ENCODE results near the gene PIEZO1. TPM values are rescaled to one million over a fixed set of nuclear protein-coding genes. Genes with fewer than 3 reads are reported as not detected.

The PIEZO1 gene
- total RNA-seq, 1 experiment from 2014 or later = 71.1 TPM

DNA sequence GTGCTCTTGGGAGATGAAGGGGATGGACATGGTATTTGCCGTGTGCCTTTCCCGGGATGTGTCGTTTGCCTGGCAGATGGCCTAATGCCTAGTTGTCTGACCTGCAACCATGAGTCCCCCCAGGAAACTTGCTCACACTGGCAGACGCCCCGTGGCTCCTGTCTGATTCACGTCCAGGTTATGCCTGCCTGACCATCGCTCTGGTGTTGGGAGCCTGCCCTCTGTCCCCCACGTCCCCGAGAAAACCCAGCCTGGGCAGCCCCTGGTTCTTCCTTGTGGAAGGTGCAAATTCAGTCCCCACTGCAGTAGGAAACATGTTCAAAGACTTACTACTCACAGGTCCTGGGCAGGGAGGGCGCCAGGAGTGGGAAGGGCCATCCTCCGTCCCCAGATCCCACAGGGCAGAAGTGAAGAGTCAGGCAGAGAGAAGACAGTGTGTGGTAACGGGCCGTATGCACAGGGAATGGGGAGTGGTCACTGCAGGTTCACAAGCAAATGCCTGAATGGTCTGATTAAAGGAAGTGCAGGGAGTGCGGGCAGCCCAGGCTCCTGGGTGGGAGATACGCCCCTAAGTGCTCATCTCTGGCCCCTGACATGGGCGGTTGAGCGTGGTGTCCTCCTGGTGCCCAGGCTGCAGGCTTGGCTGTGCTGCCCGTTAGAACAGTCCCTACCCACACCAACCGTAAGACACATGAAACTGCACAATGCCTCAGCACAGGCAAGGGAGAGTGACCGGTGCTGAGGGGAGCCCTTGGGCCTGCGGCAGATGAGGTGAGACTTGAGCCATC is 94.5 kb downstream of the PIEZO1 start:
- Mint-ChIP-seq H3K4me3 (no peak overlapping the region), H3K9me3 (no peaks in the 10 kb centered on the region), H3K4me1 (peaks cover 12 to 18% of the 10 kb centered on the region in 2 experiments), H3K36me3 (ENCODE audit: insufficient read depth in 1 of 3, low read depth in 3 of 3) (no peaks in the 10 kb centered on the region), H3K27me3 (ENCODE audit: low read depth) (peaks cover 35% of the 10 kb centered on the region), H3K27ac (no peak overlapping the region)
- Histone ChIP-seq H3K4me2 (ENCODE audit: insufficient read depth, insufficient read length, low read length) (no peak overlapping the region), H2BK15ac (ENCODE audit: low read depth, low read length) (no peak overlapping the region), H4K91ac (ENCODE audit: insufficient read length, low read depth, low read length) (no peak overlapping the region), H3K4me1 (ENCODE audit: insufficient read depth, low read length) (no peaks in the 10 kb centered on the region), H2AFZ (ENCODE audit: low read length) (no peak overlapping the region), H3K18ac (ENCODE audit: insufficient read length, low read depth, low read length) (no peak overlapping the region), H2BK5ac (ENCODE audit: insufficient read length, low read length) (no peak overlapping the region), H2AK5ac (ENCODE audit: insufficient read length, low read length) (no peak overlapping the region), H3K23ac (ENCODE audit: insufficient read length, low read depth, low read length) (no peak overlapping the region), H2BK12ac (ENCODE audit: insufficient read length, low read depth, low read length) (no peak overlapping the region), H3K27ac (ENCODE audit: insufficient read length, low read depth, low read length) (no peak overlapping the region), H3K79me2 (ENCODE audit: insufficient read depth, low read length) (no peaks in the 10 kb centered on the region), H3K23me2 (ENCODE audit: insufficient read length, low read depth, low read length, poor library complexity, severe bottlenecking) (peaks cover 6% of the 10 kb centered on the region), H3K9ac (ENCODE audit: extremely low read depth, insufficient read length, low read length) (no peak overlapping the region), H3K14ac (ENCODE audit: insufficient read depth, low read length) (no peak overlapping the region), H4K8ac (replicated peaks; ENCODE audit: insufficient read length, low read depth, low read length) (no peak overlapping the region), H2BK20ac (ENCODE audit: low read depth, low read length, poor library complexity, severe bottlenecking) (no peak overlapping the region), H4K20me1 (ENCODE audit: control insufficient read depth, insufficient read depth, insufficient read length) (no peaks in the 10 kb centered on the region), H4K5ac (ENCODE audit: insufficient read length, low read depth, low read length) (no peak overlapping the region), H3K79me1 (ENCODE audit: insufficient read depth, low read depth, low read length, poor library complexity, severe bottlenecking) (no peaks in the 10 kb centered on the region), H3K4ac (ENCODE audit: low read depth, low read length) (no peak overlapping the region), H2BK120ac (ENCODE audit: low read depth, low read length, poor library complexity, severe bottlenecking) (no peak overlapping the region), H3K27me3 (ENCODE audit: insufficient read depth, low read length) (no peaks in the 10 kb centered on the region), H3T11ph (ENCODE audit: low read length) (no peak overlapping the region), H3K56ac (ENCODE audit: insufficient read length, low read depth, low read length) (no peak overlapping the region), H3K9me3 (ENCODE audit: control insufficient read depth, low read depth, low read length) (no peaks in the 10 kb centered on the region)
- TF ChIP-seq, protein P1, sequence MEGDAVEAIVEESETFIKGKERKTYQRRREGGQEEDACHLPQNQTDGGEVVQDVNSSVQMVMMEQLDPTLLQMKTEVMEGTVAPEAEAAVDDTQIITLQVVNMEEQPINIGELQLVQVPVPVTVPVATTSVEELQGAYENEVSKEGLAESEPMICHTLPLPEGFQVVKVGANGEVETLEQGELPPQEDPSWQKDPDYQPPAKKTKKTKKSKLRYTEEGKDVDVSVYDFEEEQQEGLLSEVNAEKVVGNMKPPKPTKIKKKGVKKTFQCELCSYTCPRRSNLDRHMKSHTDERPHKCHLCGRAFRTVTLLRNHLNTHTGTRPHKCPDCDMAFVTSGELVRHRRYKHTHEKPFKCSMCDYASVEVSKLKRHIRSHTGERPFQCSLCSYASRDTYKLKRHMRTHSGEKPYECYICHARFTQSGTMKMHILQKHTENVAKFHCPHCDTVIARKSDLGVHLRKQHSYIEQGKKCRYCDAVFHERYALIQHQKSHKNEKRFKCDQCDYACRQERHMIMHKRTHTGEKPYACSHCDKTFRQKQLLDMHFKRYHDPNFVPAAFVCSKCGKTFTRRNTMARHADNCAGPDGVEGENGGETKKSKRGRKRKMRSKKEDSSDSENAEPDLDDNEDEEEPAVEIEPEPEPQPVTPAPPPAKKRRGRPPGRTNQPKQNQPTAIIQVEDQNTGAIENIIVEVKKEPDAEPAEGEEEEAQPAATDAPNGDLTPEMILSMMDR (conservative IDR thresholded peaks at IDR 0.05) = no peak
- no peak for DNase-seq
- no CpG with 5 or more reads among the region's 21 CpGs for WGBS (ENCODE audit: extremely low coverage, insufficient read length, low lambda C conversion rate)
